Loucy (cell line): ENCODE measurements around the gene HOXA5.

Experiments
- H2AFZ ChIP-seq: fragments of 200-600 bp; sonication (generic); 2 replicates; pipeline ENCODE4 v1.6.0; 2016; ENCODE audit warnings: antibody characterized with exemption, mild to moderate bottlenecking, low read length, moderate library complexity
- H3F3A ChIP-seq: fragments of 200-600 bp; 2 replicates; pipeline ENCODE4 v1.6.0; 2016; ENCODE audit warnings: antibody characterized with exemption, low read depth, mild to moderate bottlenecking
- H3K27me3 ChIP-seq: fragments of 200-600 bp; sonication (generic); 2 replicates; pipeline ENCODE4 v1.6.1; 2014; ENCODE audit warnings: low read length, mild to moderate bottlenecking; ENCODE audit not compliant: insufficient read depth, poor library complexity, severe bottlenecking
- H3K36me3 ChIP-seq: fragments of 200-600 bp; sonication (generic); 2 replicates; pipeline ENCODE4 v1.6.1; 2016; ENCODE audit warnings: low read length; ENCODE audit not compliant: insufficient read depth
- H3K4me1 ChIP-seq: fragments of 200-600 bp; sonication (generic); 2 replicates; pipeline ENCODE4 v1.5.1; 2014; ENCODE audit warnings: low read length, mild to moderate bottlenecking; ENCODE audit not compliant: insufficient read depth, poor library complexity, severe bottlenecking
- H3K4me2 ChIP-seq: fragments of 200-600 bp; sonication (generic); 2 replicates; pipeline ENCODE4 v1.6.0; 2014; ENCODE audit warnings: antibody characterized with exemption, low read length, low read depth, mild to moderate bottlenecking; ENCODE audit not compliant: poor library complexity, severe bottlenecking
- H3K4me3 ChIP-seq: fragments of 200-600 bp; sonication (generic); 2 replicates; pipeline ENCODE4 v1.5.1; 2014; ENCODE audit warnings: low read length, mild to moderate bottlenecking, mixed read lengths; ENCODE audit not compliant: poor library complexity, severe bottlenecking
- H3K79me2 ChIP-seq: fragments of 200-600 bp; sonication (generic); 2 replicates; pipeline ENCODE4 v1.6.1; 2014; ENCODE audit warnings: low read length; ENCODE audit not compliant: insufficient read depth
- H3K9ac ChIP-seq: fragments of 200-600 bp; sonication (generic); 2 replicates; pipeline ENCODE4 v1.6.0; 2014; ENCODE audit warnings: mild to moderate bottlenecking, low read depth, low read length, moderate library complexity; ENCODE audit not compliant: poor library complexity, severe bottlenecking
- H3K9me2 ChIP-seq: fragments of 200-600 bp; sonication (generic); replicated peaks from 2 replicates; pipeline ENCODE4 v1.6.1; 2016; ENCODE audit warnings: low read depth, low read length, mixed read lengths
- H3K9me3 ChIP-seq: fragments of 200-600 bp; sonication (generic); 2 replicates; pipeline ENCODE4 v1.6.1; 2014; ENCODE audit warnings: mild to moderate bottlenecking, antibody characterized with exemption, low read length, low read depth; ENCODE audit not compliant: insufficient read depth
- H4K20me1 ChIP-seq: fragments of 200-600 bp; sonication (generic); 2 replicates; pipeline ENCODE4 v1.6.0; 2014; ENCODE audit warnings: antibody characterized with exemption, low read length, mild to moderate bottlenecking; ENCODE audit not compliant: insufficient read depth, poor library complexity, severe bottlenecking
- CTCF ChIP-seq: fragments of 200-600 bp; sonication (generic); conservative IDR thresholded peaks from 2 replicates; pipeline ENCODE4 v1.5.1; 2014; ENCODE audit warnings: mild to moderate bottlenecking, antibody characterized with exemption, low read length
- EZH2phosphoT487 ChIP-seq: fragments of 200-600 bp; IDR thresholded peaks from 2 replicates; pipeline ENCODE4 v1.6.1; 2018; ENCODE audit warnings: antibody characterized with exemption, mild to moderate bottlenecking, moderate library complexity, borderline replicate concordance

Gene HOXA5

GRCh38 chr7:27179030-27179429, 35.5 kb upstream of the HOXA5 start:
- Histone ChIP-seq H2AFZ (no peak overlapping the region), H3K4me1 (peaks cover 56% of the 10 kb centered on the region), H3K9ac (peak overlapping the region; percentile 99), H3K9me2 (no peaks in the 10 kb centered on the region), H3K27me3 (peaks cover 37% of the 10 kb centered on the region), H3F3A (peaks cover 8% of the 10 kb centered on the region; the same call in 1 of the 2 replicates), H3K79me2 (peaks cover 100% of the 10 kb centered on the region), H4K20me1 (peaks cover 83% of the 10 kb centered on the region), H3K9me3 (no peaks in the 10 kb centered on the region), H3K4me2 (peak overlapping the region; percentile 98), H3K4me3 (peak overlapping the region; percentile 94), H3K36me3 (no peaks in the 10 kb centered on the region; the same call in 1 of the 2 replicates)
- TF ChIP-seq CTCF: no peak
- no peak for TF ChIP-seq EZH2phosphoT487

- Histone ChIP-seq H3K4me3 (peak overlapping the region; percentile 94), H3F3A (peaks cover 8% of the 10 kb centered on the region; the same call in 1 of the 2 replicates), H3K36me3 (no peaks in the 10 kb centered on the region; the same call in 1 of the 2 replicates), H3K9me2 (no peaks in the 10 kb centered on the region), H3K79me2 (peaks cover 100% of the 10 kb centered on the region), H2AFZ (no peak overlapping the region), H3K4me1 (peaks cover 56% of the 10 kb centered on the region), H3K27me3 (peaks cover 33% of the 10 kb centered on the region), H3K4me2 (peak overlapping the region; percentile 98), H3K9ac (peak overlapping the region; percentile 99), H4K20me1 (peaks cover 79% of the 10 kb centered on the region), H3K9me3 (no peaks in the 10 kb centered on the region)
- TF ChIP-seq EZH2phosphoT487 (no peak), CTCF (no peak)
Measured at GRCh38 chr7:27178366-27178765, 34.9 kb upstream of the HOXA5 start.

GRCh38 chr7:27177795-27178320, 34.4 kb upstream of the HOXA5 start:
- H3K79me2 ChIP-seq: peaks cover 100% of the 10 kb centered on the region
- H3K9me2 ChIP-seq: no peaks in the 10 kb centered on the region
- peak overlapping the region; percentile 98 for H3K4me2 ChIP-seq
- peaks cover 76% of the 10 kb centered on the region for H4K20me1 ChIP-seq
- H3K36me3 ChIP-seq: no peaks in the 10 kb centered on the region; the same call in 1 of the 2 replicates
- H2AFZ ChIP-seq: no peak overlapping the region
- H3F3A ChIP-seq: peaks cover 8% of the 10 kb centered on the region; the same call in 1 of the 2 replicates
- peak overlapping the region; percentile 99 for H3K9ac ChIP-seq
- TF ChIP-seq EZH2phosphoT487: no peak
- TF ChIP-seq CTCF: no peak
- peaks cover 53% of the 10 kb centered on the region for H3K4me1 ChIP-seq
- H3K4me3 ChIP-seq: peak overlapping the region; percentile 94
- no peaks in the 10 kb centered on the region for H3K9me3 ChIP-seq
- H3K27me3 ChIP-seq: peaks cover 33% of the 10 kb centered on the region
